ENCODE measurements around the gene MLST8.
"Not testable (repeated sequence)": the region's sequence is repeated elsewhere in the genome, so short reads cannot be mapped to it uniquely, and the experiment has no call there.

MLST8 gene

GRCh38 chr16:2232094-2232990, 27.1 kb downstream of the MLST8 start:
- DNase-seq = no peak

- no peak for DNase-seq
These were observed 28.0 kb downstream of the MLST8 start for GRCh38 chr16:2233046-2233775.

DNA sequence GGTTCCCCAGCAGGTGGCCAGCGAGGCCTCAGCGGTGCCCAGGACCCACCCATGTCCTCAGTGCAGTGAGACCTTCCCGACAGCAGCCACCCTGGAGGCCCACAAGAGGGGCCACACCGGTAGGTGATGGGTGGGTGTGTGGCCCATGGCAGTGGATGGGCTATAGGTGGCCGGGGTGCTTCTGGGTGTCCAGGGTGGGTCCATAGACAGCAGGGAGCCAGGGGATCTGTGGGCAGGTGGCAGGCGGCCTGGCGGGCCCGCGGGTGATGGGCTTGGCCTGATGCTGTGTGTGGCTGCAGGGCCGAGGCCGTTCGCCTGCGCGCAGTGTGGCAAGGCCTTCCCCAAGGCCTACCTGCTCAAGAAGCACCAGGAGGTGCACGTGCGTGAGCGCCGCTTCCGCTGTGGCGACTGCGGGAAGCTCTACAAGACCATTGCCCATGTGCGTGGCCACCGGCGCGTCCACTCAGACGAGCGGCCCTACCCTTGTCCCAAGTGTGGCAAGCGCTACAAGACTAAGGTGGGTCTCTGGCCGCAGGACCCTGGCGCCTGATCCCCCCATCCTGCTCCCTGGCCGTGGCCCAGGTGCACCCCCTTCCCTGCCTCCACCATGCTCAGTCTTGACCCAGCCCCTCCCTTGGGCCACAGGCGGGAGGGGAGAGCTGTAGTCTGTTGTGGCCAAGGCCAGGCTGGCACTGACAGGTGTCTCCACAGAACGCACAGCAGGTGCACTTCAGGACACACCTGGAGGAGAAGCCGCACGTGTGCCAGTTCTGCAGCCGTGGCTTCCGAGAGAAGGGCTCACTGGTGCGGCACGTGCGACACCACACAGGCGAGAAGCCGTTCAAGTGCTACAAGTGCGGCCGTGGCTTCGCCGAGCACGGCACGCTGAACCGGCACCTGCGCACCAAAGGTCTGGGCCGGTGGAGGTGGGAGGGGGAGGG, 28.9 kb downstream of the MLST8 start:
- no peak for DNase-seq

GRCh38 chr16:2234813-2235170, 29.5 kb downstream of the MLST8 start:
- no peak for DNase-seq

DNA sequence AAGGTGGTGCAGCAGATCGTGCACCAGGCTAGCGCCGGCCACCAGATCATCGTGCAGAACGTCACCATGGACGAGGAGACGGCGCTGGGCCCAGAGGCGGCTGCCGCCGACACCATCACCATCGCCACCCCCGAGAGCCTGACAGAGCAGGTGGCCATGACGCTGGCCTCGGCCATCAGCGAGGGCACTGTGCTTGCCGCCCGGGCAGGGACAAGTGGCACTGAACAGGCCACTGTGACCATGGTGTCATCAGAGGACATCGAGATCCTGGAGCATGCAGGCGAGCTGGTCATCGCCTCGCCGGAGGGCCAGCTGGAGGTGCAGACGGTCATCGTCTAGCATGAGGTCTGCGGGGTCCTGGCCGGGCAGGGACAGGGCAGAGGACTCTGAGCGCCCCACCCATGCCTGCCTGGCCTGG, 30.0 kb downstream of the MLST8 start:
- no peak for DNase-seq

- DNase-seq = no peak
These were observed 30.6 kb downstream of the MLST8 start for GRCh38 chr16:2235695-2236336.

DNA sequence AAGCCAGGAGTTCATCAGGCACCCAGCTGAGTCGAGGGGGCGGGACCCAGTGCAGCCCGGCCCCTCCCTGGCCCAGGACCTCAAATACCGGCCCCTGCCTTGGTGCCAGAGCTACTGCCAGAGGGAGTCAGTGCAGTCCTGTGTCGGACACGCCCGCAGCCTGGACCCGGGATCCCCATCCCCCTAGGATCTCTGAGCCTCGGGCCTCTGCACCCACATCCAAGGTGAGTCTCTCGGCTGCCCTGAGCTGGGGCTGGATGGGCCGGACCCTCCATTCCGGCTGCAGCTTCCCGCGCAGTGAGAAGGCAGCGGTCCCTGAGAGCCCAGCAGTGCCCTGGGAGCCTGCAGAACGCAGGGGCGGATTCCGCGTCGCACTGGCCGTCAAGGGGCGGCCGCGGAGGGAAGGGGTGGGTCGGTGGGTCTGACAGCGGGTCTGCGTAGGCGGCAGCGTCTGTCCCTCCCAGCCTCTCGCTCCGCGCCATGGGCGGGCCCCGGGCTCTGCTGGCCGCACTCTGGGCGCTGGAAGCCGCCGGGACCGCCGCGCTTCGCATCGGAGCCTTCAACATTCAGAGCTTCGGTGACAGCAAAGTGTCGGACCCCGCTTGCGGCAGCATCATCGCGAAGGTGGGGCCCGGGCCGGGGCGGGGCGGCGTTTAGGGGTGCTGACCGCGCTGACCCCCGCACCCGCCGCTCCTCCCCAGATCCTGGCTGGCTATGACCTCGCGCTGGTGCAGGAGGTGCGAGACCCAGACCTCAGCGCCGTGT, 31.3 kb downstream of the MLST8 start, which contains the start of gene DNASE1L2:
Gene DNASE1L2 (plus strand): TSS at position 108 of the 765 bp plus-strand sequence. CDS start 373 bp downstream, at position 481.
- DNase-seq = no peak

DNA sequence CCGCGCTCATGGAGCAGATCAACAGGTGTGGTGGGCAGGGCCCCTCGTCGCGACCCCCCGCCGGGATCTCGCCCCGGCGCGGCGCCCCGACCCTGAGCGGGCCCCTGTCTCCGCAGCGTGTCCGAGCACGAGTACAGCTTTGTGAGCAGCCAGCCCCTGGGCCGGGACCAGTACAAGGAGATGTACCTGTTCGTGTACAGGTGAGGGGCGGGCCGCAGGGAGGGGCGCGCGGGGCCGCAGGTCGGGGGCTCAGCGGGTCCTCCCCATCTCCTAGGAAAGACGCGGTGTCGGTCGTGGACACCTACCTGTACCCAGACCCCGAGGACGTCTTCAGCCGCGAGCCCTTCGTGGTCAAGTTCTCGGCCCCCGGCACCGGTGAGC, 31.8 kb downstream of the MLST8 start:
- no peak for DNase-seq

DNA sequence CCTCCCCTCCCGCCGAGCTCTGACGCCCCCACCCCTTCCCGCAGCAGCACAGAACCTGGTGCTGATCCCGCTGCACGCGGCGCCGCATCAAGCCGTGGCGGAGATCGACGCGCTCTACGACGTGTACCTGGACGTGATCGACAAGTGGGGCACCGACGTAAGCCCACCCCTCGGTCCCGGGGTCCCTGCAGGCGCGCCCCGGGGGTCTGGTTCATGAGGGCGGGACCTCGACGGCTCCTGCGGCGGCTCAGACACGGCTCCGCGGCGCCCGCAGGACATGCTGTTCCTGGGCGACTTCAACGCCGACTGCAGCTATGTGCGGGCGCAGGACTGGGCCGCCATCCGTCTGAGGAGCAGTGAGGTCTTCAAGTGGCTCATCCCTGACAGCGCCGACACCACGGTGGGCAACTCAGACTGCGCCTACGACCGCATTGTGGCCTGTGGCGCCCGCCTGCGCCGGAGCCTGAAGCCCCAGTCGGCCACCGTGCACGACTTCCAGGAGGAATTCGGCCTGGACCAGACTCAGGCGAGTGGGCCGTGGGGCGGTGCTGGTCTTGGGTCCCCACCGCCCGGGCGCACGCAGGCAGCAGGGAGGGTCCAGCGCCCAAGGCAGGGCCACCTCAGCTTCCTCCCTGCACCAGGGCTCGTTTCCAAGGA, 32.4 kb downstream of the MLST8 start:
- no peak for DNase-seq

- no peak for DNase-seq
These were observed 33.0 kb downstream of the MLST8 start for GRCh38 chr16:2238150-2238837.

DNA sequence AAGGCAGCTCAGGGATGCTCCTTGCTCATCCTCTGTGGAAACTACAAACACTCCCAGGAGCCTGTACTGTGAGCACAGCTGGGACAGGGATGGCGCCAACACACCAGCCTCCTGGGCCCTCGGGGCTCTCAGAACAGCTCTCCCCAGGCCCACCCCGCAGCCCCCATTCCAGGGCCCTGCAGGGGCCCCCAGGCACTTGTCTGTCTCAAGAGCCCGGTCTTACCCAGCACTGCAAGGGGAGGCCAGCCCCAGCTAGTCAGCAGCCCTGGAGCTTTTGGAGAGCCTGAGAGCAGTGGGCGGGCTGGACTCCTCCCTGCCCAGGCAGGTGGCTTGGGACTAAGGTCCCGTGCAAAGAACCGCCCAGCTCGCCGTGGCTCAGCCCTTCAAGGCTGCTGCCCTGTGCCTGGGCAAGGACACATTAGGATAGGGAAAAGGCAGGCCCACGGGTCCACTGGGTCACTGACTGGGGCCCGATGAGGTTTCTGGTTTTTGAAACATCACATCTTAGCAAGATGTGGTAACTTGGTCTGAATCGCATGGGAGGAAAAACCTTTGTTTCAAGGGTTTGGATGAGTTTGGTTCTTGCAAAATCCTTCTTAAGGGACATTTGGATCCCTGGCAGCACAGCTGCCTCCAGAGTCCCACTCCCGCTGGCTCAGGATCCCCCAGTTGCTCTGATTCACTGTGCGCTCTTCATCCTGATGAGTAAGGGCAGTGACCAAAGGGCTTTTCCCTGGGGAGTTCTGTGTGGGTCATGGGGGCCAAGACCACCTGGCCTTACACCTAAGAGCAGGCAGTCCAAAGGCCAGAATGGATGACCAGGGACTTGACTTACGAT, 33.8 kb downstream of the MLST8 start:
- DNase-seq = no peak

DNA sequence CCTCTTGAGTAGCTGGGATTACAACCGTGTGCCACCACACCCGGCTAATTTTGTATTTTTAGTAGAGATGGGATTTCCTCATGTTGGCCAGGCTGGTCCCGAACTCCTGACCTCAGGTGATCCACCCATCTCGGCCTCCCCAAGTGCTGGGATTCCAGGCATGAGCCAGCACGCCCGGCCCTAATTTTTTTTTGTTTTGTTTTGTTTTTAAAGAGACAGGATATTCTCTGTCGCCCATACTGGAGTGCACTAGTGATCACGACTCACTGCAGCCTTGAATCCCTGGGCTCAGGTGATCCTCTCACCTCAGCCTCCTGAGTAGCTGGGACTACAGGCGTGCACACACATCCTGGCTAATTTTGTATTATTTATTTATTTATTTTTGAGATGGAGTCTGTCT, 35.1 kb downstream of the MLST8 start:
- not testable (repeated sequence) for DNase-seq

DNA sequence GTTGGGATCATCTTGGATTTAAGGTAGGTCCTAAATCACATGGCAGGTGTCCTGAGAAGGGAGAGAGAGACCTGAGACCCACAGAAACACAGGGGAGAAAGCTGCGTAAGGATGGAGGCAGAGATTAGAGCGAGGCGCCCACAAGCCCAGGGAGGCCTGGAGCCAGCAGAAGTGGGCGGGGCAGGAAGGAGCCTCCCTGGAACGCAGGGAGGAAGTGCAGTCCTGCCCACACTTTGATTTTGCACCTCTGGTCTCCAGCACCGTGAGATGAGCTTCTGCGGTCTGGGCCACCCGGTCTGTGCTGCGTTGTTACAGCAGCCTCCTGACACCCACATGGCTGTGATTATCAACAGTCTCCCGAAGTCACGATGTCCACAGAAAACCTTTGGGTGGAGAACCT, 37.3 kb downstream of the MLST8 start:
- no peak for DNase-seq

GRCh38 chr16:2243031-2243528, 37.8 kb downstream of the MLST8 start:
- no peak for DNase-seq

- no peak for DNase-seq
These were observed 38.5 kb downstream of the MLST8 start for GRCh38 chr16:2243781-2244180.

DNA sequence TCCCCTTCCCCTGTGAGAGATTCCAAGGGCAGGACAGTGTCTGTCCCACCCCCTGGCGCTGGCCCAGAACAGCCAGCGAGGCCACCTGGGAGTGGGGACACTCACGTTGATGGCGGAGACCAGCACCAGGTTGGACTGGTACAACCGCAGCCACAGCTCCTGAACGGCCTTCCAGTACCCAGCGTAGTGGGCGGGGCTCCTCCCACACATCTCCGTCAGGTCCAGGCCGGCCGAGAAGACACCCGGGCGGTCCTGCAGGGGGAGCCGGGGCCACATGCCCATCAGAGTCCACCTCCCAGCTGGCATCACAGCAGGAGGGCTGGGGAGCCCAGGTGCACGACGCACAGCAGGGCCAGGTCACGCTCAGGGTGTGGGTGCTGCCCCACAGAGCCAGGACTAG, 39.0 kb downstream of the MLST8 start:
- no peak for DNase-seq

- DNase-seq = no peak
These were observed 39.9 kb downstream of the MLST8 start for GRCh38 chr16:2244926-2245795.

DNA sequence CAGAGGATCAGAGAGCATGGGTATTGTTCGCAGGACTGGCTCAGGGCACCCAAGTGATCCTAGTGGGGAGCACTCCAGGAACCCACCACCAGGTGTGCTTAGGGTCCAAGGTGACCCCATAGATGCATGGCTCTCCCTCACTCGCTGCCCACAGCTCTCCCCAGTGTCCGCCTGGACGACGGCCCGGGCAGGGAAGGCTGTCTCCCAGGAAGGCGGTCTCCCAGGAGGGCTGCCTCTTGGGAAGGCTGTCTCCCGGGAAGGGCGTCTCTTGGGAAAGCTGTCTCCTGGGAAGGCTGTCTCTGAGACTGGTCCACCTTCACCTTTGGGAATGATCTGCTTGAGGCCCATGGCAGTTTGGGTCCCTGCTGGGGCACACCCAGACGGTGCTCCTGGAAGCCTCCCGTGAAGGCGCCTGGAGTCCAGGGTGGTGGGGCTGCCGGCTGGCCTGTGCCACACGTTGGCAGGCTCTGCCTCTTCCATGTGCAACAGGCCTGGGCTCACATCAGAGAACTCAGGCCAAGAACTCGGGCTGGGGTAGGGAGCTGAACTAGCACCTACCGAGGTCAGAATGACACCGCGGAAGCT, 41.1 kb downstream of the MLST8 start:
- DNase-seq = no peak
